ENCODE results near the gene GLT8D2.

The GLT8D2 gene

GRCh38 chr12:103944964-103945363, 105.0 kb downstream of the GLT8D2 start:
- DNase-seq, result no peak

All from 8988T (cell line).